ENCODE data around the gene DNTT.

GRCh38 chr10:96263176-96263575, 41.1 kb upstream of the DNTT start:
- TF ChIP-seq CTCF (conservative IDR thresholded peaks at IDR 0.05; ENCODE audit: low read length) (no peak), EZH2phosphoT487 (IDR thresholded peaks at IDR 0.05; ENCODE audit: borderline replicate concordance) (no peak)
